ENCODE results near the gene GNG10. TPM values are rescaled to one million over a fixed set of nuclear protein-coding genes. Genes with fewer than 3 reads are reported as not detected.

Gene GNG10
- total RNA-seq, 2 donors from 2014 or later, result 12.3 to 31.9 TPM

Other genes starting within 250 kb of the GNG10 start
- gene ECPAS, start 177.2 kb upstream of the GNG10 start, total RNA-seq, result 100 to 1,000 TPM in 1 of 2 donors, 10 to 100 TPM in 1; 77.4 to 103 TPM
- 1 to 10 TPM; 7.0 to 7.3 TPM for gene ZNF483, start 136.4 kb upstream of the GNG10 start, total RNA-seq
- gene PTGR1, start 62.0 kb upstream of the GNG10 start, total RNA-seq, result 1 to 10 TPM in 1 of 2 donors, under 1 TPM in 1; 0.61 to 5.5 TPM
- gene DNAJC25, start 30.3 kb upstream of the GNG10 start, total RNA-seq, result 1 to 10 TPM; 3.8 to 9.6 TPM
- gene SHOC1, start 133.3 kb downstream of the GNG10 start, total RNA-seq, result not detected
- 10 to 100 TPM; 15.1 to 15.8 TPM for gene UGCG, start 235.2 kb downstream of the GNG10 start, total RNA-seq

Data from activated T-helper 17 cell treated with anti-CD3 and anti-CD28 coated beads, Interleukin-2, amount 50 U/mL, for 72 hours (primary cell).